PC-3 (cell line): ENCODE data around the gene MYH9. TPM values are rescaled to one million over a fixed set of nuclear protein-coding genes. Genes with fewer than 3 reads are reported as not detected.

Source experiments
- ATAC-seq: fragments of 200-7000 bp; cut with Tn5 transposase; 2 replicates; pipeline ENCODE4 v1.9.1; 2020; ENCODE audit warnings: mild to moderate bottlenecking, moderate library complexity
- BruUV-seq: library from RNA; stranded (reverse); fragments of 400-500 nt; replicated peaks from 2 replicates; lab custom pipeline; 2021; lab: Mats Ljungman, UMichigan
- CTCF ChIA-PET: fragments of 300-600 bp; sonication (Branson Sonifier 250); formaldehyde crosslinking; loops from one replicate; lab custom pipeline; 2022; ENCODE audit warnings: antibody characterized with exemption; lab: Charles Lee
- POLR2A ChIA-PET: fragments of 300-600 bp; sonication (Branson Sonifier 250); formaldehyde crosslinking; loops from one replicate; lab custom pipeline; 2022; ENCODE audit warnings: antibody characterized with exemption; ENCODE audit not compliant: unreplicated experiment; lab: Charles Lee
- DNase-seq: peaks from one replicate; pipeline ENCODE4 v3.0.0-alpha.2; 2015
- H2AFZ ChIP-seq: fragments of 300-600 bp; sonication (generic); 2 replicates; pipeline ENCODE4 v1.6.0; 2016; ENCODE audit warnings: antibody characterized with exemption, low read length
- H3F3A ChIP-seq: fragments of 300-600 bp; sonication (generic); one replicate; pipeline ENCODE4 v1.6.0; 2017; ENCODE audit warnings: antibody characterized with exemption, low read length, control low read depth, mild to moderate bottlenecking; ENCODE audit not compliant: unreplicated experiment
- H3K27ac ChIP-seq: fragments of 300-600 bp; sonication (generic); 2 replicates; pipeline ENCODE4 v1.5.1; 2016; ENCODE audit warnings: mild to moderate bottlenecking, low read length
- H3K27me3 ChIP-seq: fragments of 300-600 bp; sonication (generic); 2 replicates; pipeline ENCODE4 v1.6.1; 2016; ENCODE audit warnings: low read length, mixed read lengths
- H3K36me3 ChIP-seq: fragments of 300-600 bp; sonication (generic); 2 replicates; pipeline ENCODE4 v1.6.1; 2016; ENCODE audit warnings: low read depth, mixed run types, low read length, mixed read lengths
- H3K4me1 ChIP-seq: fragments of 300-600 bp; sonication (generic); 2 replicates; pipeline ENCODE4 v1.5.1; 2016; ENCODE audit warnings: low read length; ENCODE audit not compliant: insufficient read depth
- H3K4me2 ChIP-seq: fragments of 300-600 bp; sonication (generic); 2 replicates; pipeline ENCODE4 v1.6.0; 2016; ENCODE audit warnings: low read length
- H3K4me3 ChIP-seq: fragments of 300-600 bp; sonication (generic); 2 replicates; pipeline ENCODE4 v1.5.1; 2016; ENCODE audit warnings: mild to moderate bottlenecking, low read length, mixed read lengths
- H3K79me2 ChIP-seq: fragments of 300-600 bp; sonication (generic); 2 replicates; pipeline ENCODE4 v1.6.1; 2017; ENCODE audit warnings: low read length, mixed read lengths
- H3K9ac ChIP-seq: fragments of 300-600 bp; sonication (generic); 2 replicates; pipeline ENCODE4 v1.6.0; 2016; ENCODE audit warnings: mild to moderate bottlenecking, low read length
- H3K9me2 ChIP-seq: fragments of 300-600 bp; sonication (generic); replicated peaks from 2 replicates; pipeline ENCODE4 v1.6.1; 2016; ENCODE audit warnings: mixed run types, low read length, mixed read lengths
- H3K9me3 ChIP-seq: fragments of 300-600 bp; sonication (generic); 2 replicates; pipeline ENCODE4 v1.6.1; 2016; ENCODE audit warnings: low read length, mixed read lengths
- H4K20me1 ChIP-seq: fragments of 300-600 bp; sonication (generic); 2 replicates; pipeline ENCODE4 v1.6.1; 2016; ENCODE audit warnings: low read length, mixed read lengths
- EZH2 ChIP-seq: fragments of 300-600 bp; sonication (generic); IDR thresholded peaks from one replicate; pipeline ENCODE4 v1.6.1; 2017; ENCODE audit warnings: antibody characterized with exemption, mild to moderate bottlenecking, low read length; ENCODE audit not compliant: unreplicated experiment
- EZH2phosphoT487 ChIP-seq: fragments of 300-600 bp; sonication (generic); IDR thresholded peaks from 2 replicates; pipeline ENCODE4 v1.6.1; 2018; ENCODE audit warnings: mild to moderate bottlenecking, antibody characterized with exemption, low read length, borderline replicate concordance
- intact Hi-C: fragments of 100-400 bp; cut with micrococcal nuclease; formaldehyde crosslinking; loops from 2 replicates; pipeline ENCODE4 v1.9.0; 2023
- total RNA-seq: library from RNA; depleted of rRNA; stranded (reverse); fragments of >200 nt; gene quantifications from 2 replicates; pipeline ENCODE4 v1.2.3, GENCODE V29; 2014
- TF ChIP-seq, protein P1 (sequence below): fragments of 300-600 bp; sonication (generic); conservative IDR thresholded peaks from 2 replicates; pipeline ENCODE4 v1.5.1; 2017; ENCODE audit warnings: antibody characterized with exemption, low read depth, mild to moderate bottlenecking, low read length

MYH9 gene
- total RNA-seq, 1 experiment from 2014 or later = 357 TPM

DNA sequence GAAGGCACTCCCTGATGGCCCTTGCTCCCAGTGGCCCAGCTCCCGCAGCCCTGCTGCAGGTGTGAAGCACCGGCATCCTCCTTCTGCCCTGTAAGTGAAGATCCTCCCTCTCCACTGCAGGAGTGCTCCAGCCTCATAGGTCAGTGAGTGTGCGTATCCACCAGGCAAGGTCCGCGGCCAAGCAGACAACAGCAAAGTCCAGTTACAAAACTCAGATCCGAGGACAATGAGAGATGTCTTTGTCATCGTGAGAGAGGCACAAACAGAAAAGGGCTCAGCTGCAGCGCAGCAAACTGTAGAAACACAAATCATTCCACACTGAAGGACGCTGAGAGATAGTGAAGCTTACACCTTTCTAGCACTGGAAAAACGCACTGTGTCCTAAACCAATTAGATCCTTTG is 46.1 kb downstream of the MYH9 start:
- TF ChIP-seq EZH2 (no peak), EZH2phosphoT487 (no peak)
- TF ChIP-seq, protein P1, sequence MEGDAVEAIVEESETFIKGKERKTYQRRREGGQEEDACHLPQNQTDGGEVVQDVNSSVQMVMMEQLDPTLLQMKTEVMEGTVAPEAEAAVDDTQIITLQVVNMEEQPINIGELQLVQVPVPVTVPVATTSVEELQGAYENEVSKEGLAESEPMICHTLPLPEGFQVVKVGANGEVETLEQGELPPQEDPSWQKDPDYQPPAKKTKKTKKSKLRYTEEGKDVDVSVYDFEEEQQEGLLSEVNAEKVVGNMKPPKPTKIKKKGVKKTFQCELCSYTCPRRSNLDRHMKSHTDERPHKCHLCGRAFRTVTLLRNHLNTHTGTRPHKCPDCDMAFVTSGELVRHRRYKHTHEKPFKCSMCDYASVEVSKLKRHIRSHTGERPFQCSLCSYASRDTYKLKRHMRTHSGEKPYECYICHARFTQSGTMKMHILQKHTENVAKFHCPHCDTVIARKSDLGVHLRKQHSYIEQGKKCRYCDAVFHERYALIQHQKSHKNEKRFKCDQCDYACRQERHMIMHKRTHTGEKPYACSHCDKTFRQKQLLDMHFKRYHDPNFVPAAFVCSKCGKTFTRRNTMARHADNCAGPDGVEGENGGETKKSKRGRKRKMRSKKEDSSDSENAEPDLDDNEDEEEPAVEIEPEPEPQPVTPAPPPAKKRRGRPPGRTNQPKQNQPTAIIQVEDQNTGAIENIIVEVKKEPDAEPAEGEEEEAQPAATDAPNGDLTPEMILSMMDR = no peak
- H3K36me3 ChIP-seq = peaks cover 57% of the 10 kb centered on the region
- no peaks in the 10 kb centered on the region for H3K4me1 ChIP-seq
- H3K9me2 ChIP-seq = no peaks in the 10 kb centered on the region
- H3K9ac ChIP-seq = no peak overlapping the region
- H3F3A ChIP-seq = no peaks in the 10 kb centered on the region
- ChIA-PET POLR2A (no interaction called here), CTCF (no interaction called here)
- intact Hi-C loops = no loop called here
- no peaks in the 10 kb centered on the region for H3K27me3 ChIP-seq
- DNase-seq (no peak), ATAC-seq (no peak)
- H3K4me3 ChIP-seq = no peak overlapping the region
- no peaks in the 10 kb centered on the region for H3K9me3 ChIP-seq
- no peak overlapping the region for H2AFZ ChIP-seq
- peaks cover 62% of the 10 kb centered on the region for H4K20me1 ChIP-seq
- BruUV-seq = no TSS peak
- no peak overlapping the region for H3K4me2 ChIP-seq
- peaks cover 98% of the 10 kb centered on the region for H3K79me2 ChIP-seq
- no peak overlapping the region for H3K27ac ChIP-seq

DNA sequence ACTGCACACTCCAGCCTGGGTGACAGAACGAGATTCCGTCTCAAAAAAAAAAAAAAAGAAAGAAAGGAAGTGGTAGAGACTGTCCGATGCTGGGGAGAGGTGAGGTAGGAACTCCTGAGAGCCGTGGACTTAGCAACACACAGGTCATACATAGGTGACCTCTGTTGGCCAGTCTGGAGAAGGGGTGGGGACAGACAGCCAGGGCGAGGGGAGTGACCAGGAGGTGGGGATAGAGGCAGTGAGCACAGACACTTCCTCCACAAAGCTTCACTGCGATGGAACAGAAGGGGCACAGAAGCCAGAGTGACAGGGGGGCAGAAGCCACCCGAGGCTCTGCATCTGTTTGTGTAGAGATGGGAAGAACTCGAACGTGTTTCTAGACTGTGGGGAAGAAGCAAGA is 47.1 kb downstream of the MYH9 start:
- H3K4me1 ChIP-seq = peaks cover 2% of the 10 kb centered on the region
- H3K36me3 ChIP-seq = peaks cover 61% of the 10 kb centered on the region
- POLR2A ChIA-PET = no interaction called here

More for the DNA sequence above, 47.1 kb downstream of the MYH9 start:
- Histone ChIP-seq H3K9me2 (no peaks in the 10 kb centered on the region), H2AFZ (no peak overlapping the region), H3K9ac (no peak overlapping the region), H3K27me3 (no peaks in the 10 kb centered on the region), H4K20me1 (peaks cover 56% of the 10 kb centered on the region), H3K4me2 (no peak overlapping the region), H3F3A (no peaks in the 10 kb centered on the region), H3K27ac (no peak overlapping the region), H3K79me2 (peaks cover 98% of the 10 kb centered on the region), H3K9me3 (no peaks in the 10 kb centered on the region), H3K4me3 (no peak overlapping the region)
- intact Hi-C loops = no loop called here
- CTCF ChIA-PET = no interaction called here
- no peak for ATAC-seq
- BruUV-seq = no TSS peak
- DNase-seq = no peak
- TF ChIP-seq EZH2 = no peak
- no peak for TF ChIP-seq EZH2phosphoT487
- TF ChIP-seq, protein P1 = no peak
